HG03442 (cell line): ENCODE measurements around the gene A4GALT.
A peak's percentile ranks its signal among the peaks of the same experiment; 100 is the strongest.
"Not testable (repeated sequence)": the region's sequence is repeated elsewhere in the genome, so short reads cannot be mapped to it uniquely, and the experiment has no call there.

Source experiments
- ATAC-seq: cut with Tn5 transposase; IDR thresholded peaks from one replicate; pipeline ENCODE4 v1.9.1; 2021; ENCODE audit warnings: mild to moderate bottlenecking, moderate library complexity; ENCODE audit not compliant: unreplicated experiment

Gene A4GALT, protein sequence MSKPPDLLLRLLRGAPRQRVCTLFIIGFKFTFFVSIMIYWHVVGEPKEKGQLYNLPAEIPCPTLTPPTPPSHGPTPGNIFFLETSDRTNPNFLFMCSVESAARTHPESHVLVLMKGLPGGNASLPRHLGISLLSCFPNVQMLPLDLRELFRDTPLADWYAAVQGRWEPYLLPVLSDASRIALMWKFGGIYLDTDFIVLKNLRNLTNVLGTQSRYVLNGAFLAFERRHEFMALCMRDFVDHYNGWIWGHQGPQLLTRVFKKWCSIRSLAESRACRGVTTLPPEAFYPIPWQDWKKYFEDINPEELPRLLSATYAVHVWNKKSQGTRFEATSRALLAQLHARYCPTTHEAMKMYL

DNA sequence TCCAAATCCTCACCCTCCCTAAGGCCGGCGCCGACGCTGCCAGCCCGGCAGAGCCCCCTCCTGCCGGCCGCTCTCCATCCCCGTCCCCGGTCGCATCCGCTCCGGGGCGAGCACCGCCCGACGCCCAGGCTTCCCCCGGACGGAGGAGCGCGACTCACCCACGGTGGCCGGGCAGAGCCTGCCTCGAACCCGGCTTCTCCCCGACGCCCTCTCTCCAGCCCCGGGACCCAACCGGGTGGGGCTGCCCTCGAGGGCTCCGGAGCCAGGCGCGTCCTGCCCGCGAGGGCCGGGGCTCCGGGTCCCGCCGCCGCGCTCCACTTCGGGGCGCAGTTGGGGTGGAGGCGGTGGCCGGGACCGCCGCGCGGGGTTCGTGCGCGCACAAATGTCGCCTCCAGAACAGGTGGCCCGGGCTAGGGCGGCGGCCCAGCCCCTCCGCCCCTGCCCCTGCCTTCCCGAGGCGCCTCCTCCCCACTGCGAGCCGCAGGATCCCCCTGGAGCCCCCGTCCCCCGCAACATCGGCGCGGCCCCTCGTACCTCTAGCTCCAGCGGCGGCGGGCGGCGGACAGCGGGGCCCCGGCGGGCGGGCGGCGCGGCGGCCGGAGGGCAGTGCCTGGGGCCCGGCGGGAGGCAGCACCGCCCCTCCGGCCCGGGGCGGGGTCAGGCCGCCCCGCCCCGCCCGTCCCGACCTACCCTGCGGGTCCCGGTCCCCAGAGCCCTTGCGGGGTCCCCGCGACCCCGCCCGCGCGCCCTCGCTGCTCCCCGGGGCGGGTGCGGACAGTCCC is at the start of gene A4GALT:
TSS of gene A4GALT (minus strand) at position 608 of the 782 bp plus-strand sequence. CDS start 26,919 bp downstream, outside the sequence.
- no peak for ATAC-seq

DNA sequence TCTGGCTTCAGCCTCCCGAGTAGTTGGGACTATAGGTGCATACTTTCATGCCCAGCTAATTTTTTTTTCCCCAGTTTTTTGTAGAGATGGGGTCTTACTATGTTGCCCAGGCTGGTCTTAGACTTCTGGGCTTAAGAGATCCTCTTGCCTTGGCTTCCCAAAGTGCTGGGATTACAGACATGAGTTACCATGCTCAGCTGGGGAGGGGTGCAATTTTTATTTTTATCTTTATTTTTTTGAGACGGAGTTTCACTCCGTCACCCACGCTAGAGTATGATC is 49.7 kb upstream of the A4GALT start:
- ATAC-seq: no peak

DNA sequence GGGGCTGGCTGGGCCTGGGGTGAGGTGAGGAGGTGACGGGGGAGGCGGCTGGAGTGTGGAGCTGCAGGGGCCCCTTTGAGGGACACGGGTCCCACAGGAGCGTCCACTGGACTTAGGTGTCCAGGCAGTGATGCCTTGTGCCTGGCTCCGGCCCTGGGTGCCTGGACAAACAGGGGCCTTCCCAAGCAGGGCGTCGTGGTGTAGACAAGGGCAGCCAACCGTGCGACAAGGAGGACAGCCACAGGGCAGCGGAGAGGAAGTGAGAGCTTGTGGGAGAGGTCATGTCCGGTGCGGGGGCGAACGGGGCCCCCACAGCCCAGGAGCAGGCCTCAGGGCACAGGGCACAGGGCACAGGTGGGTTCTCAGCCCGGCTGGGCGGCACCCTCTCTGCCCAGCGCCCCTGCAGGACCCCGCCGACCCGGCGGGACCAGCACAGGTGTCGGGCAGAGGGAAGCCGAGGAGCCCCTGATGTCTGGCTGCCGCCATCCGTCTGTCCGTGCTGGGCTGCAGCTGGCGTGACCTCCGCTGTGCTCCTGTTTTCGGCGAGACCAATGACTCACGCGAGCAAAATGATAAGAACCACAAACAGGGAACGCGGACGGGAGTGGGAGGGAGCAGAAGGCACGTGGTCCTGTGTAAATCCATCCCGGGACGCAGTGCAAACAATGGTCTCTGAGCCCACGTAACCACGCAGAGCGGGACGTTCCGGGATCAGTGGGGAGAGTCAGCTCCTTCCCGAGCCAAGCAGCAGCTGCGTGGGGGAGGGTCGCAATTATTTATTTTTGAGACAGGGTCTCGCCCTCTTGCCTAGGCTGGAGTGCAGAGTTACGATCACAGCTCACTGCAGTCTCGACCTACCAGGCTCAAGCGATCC is 49.1 kb upstream of the A4GALT start:
- peak; percentile 75 for ATAC-seq

DNA sequence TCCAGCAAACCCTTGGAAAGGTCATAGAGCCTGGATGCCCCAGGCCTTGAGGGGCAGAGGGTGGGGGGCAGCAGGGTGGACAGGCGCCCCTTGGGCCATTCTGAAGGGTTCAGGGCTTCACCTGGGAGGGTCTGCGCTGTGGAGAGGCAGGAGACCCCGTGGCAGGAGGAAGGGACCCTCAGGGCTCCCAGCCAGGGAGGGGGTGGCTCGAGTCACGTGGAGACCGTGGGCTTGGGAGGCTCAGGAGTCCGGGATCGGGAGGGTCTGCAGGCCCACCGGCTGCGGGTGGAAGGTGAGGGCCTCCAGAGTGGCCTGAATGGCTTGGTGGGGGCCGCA is 48.5 kb upstream of the A4GALT start:
- no peak for ATAC-seq

DNA sequence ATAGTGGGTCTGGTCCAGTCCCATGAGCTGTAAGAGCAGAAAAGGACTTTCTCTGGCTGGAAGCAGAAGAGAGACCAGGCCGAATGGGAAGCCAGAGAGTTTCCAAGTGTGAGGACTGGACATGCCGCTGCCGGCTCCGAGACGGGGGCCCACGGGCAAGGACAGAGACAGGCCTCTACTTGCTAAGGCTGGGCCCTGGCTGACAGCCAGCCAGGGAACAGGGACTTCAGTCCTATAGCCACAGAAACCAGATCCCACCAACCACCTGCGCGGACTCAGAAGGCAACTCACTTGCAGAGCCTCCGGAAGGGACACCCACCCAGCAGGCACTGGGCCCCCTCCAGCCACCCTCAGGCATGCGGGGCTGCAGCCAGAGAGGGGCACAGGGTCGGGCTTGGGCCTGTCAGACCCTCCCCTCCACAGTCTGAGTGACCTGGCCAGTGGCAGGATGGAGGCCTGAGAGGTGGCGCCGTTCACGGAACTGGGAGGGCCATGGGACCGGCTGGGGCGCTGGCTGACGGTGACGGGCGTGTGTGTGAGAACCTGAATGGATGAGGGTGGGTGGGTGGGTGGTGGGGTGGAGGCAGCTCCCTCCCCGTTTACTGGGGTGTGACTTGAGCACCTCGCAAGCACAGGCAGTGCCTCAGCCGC is 47.8 kb upstream of the A4GALT start:
- no peak for ATAC-seq

DNA sequence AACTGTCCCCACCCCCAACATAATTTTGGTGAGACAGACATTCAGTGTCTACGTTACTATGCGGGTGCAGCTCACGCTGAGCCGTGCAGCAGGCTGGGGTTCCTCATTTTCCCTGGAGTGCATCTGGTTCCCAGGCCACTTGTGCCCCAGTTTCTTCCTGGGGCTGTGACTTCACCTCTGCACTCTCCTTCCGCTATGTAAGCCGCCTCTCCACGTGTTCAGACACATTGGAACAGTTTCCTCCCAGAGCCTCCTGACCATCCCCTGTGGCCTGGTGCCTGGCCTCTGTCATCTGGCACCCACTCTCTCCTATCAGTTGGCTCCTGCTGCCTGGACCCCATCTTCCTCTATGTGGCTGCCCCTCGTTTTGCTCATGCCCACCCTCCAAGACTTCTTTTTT is 46.2 kb upstream of the A4GALT start:
- no peak for ATAC-seq

DNA sequence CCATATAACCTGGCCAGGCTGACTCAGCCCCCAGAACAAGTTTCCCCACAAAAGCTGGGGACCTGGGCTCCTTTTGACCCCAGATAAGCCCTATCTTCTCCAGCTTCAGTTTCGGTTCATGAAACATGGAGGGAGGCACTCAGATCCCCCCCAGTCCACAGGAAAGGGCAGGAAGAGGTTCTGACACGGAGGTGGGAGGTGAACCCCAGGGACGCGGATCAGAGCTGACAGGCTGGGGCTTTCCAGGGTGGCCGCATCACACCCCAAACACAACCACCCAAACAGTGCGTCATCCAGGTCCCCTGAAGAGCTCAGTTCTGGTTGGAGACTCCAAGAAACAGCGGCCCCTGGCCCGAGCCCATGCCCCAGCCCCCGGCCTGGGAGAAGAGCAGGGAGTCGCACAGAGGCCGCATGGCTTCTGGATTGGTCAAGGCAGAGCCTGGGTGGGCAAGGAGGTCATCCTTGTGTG is 44.3 kb upstream of the A4GALT start:
- no peak for ATAC-seq

DNA sequence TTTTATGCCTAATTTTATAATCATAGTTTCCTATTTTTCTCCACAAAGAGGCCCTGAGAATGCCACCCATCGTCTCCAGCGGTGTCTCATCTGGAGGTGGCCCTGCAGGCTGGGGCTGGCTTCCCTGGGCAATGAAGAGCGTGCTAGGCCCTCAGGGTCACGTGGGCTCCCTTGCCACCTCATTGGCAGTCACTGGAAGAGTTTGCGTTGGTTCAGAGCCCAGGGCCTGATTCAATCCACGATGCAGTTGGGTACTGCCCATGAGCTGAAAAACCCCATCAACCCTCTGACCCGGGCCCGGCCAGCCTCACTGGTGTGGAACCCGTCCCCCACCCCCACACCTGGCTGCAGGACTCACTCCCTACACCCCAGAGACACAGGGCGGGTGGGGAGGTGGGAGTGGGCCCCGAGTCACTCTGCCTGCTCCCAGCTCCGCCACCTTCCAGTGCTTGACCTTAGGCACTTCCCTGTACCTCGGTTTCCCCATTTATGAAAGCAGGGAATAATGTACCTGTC is 43.4 kb upstream of the A4GALT start:
- ATAC-seq: no peak

DNA sequence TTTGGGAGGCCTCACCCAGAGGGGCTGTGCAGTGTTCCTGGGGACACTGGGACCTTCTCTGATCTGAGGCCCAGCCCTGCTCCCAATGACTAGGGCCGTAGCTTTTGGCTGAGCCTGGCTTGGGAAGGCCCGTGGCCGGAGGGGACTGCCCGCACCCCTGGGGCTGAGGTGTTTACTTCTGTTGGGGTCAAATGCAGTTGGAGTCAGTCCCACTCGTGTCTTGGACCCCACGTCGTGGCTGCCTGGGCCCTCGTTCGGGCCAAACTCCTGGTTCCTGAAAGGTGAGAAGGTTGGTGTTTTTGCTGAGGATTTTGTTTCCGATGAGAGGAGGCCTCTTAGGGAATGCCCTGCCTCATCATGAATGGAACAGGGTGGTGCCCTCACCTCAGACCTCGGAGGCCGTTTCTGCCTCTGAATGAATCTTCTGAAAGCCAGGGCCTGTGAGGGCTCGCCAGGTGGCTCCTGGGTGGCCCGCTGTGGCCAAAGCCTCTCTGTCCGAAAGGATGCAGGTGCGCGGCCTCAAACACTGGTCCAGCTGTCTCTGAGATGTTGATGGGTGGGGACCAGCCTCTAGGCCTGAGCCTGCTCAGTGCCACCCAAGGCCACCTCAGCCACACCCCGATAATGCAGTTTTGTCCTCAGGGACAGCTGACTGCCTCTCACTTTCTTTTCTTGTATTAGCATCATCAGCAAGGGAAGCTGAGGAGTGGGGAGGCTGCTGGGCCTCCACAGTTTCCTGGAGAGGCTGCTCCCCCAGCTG is 40.3 kb upstream of the A4GALT start:
- no peak for ATAC-seq

DNA sequence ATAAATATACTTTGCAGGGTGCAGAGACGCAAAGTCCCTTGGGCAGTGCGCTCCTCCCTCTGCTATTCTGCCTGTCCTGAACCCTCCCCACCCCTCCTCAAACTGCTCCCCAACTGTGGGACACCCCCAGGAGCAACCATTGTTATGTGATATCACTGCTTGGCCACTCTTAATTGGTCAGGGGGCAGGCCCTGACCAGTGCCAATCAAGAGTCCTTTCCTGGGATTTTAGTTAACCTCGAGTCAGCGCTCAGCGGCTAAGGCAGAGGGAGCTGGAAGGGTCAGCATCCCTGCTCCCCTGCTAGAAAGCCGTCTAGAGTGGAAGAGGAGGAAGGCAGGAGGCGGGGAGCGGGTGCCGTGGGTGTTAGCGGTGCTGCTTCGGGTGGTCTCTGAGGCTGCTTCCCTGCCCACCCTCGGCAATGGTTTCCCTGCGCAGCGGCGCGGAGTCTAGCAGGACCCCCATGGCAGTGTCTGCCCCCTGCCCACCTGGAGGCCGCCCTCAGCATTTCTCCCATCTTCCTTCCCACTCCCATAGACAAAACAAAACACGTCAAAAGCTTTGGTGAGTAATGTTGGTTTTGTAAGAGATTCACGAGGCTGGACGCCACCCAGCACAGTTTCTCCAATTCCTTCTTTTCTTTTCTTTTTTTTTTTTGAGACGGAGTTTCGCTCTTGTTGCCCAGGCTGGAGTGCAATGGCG is 38.4 kb upstream of the A4GALT start:
- no peak for ATAC-seq

DNA sequence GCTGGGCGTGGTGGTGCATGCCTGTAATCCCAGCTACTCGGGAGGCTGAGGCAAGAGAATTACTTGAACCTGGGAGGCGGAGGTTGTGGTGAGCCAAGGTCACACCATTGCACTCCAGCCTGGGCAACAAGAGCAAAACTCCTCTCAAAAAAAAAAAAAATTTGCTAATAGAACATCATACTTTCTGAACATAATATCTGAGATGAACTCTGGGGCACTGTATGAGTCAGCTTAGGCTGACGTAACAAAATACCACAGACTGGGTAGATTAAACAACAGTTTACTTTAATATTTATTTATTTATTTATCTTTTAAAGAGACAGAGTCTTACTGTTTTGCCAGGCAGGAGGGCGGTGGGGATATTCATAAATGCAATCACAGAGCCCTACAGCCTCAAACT is 34.9 kb upstream of the A4GALT start:
- ATAC-seq: not testable (repeated sequence)

DNA sequence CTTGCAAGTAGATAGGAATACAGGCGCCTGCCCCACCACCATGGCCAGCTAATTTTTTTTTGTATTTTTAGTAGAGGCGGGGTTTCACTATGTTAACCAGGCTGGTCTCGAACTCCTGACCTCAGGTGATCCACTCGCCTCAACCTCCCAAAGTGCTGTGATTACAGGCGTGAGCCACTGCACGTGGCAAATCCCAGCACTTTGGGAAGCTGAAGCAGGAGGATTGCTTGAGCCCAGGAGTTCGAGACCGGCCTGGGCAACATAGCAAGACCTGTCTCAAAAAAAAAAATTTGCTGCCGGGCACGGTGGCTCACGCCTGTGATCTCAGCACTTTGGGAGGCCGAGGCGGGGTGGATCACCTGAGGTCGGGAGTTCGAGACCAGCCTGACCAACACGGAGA is 34.5 kb upstream of the A4GALT start:
- ATAC-seq: not testable (repeated sequence)

DNA sequence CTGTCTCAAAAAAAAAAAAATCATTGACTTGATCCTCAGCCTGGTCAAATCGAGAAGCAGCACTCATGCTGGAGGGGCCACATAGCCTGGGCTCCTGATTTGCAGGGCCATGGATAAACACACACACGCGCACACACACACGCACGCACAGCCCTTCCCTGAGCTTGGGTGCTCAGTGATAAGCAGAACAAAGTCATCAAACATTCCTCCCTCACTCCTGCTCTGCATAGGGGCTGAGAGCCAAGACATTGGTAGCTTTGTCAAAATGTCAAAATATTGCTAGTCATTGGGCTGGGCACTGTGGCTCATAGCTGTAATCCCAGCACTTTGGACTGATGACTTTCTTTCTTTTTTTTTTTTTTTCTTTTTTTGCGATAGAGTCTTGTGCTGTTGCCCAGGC is 34.0 kb upstream of the A4GALT start:
- no peak for ATAC-seq

DNA sequence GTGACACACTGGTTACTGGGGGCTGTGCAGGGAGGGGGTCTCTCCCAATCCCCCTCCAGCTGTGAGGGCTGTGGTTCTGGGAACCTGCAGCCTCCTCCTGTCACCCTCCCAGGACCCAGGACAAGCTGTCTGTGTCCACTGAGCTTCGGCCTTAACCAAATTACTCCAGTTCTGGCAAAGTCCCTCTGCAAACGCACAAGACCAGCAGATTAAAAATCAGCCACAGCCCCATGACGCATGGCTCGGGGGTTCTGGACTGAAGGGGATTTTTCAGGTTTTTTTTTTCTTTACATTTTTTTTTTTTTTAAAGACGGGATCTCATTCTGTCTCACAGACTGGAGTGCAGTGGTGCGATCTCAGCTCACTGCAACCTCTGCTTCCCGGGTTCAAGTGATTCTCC is 32.2 kb upstream of the A4GALT start:
- ATAC-seq: no peak

DNA sequence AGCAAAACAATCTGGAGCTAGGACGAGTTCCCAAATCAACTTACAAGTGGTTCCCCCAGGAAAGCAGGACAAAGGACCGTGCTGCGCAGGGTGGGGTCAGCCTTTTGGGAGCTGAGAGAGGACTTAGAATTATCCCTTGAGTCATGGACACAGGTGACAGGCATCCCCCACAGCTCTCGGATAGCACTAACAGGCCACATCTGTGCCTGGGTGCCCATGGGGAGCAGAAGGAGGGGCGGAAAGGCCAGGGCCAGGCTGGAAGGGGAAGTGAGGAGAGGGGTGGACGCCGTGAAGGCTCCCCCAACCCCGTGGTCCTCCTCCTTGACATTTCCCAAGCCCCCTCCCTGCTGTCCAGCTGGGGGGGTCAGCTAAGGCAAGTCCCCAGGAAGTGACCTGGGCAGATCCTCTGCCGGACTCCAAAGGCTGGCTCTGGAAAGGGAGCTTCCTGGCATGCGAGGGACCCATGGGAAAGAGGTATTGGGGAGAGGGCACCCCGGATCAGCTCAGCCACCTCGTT is 31.6 kb upstream of the A4GALT start:
- ATAC-seq: no peak

DNA sequence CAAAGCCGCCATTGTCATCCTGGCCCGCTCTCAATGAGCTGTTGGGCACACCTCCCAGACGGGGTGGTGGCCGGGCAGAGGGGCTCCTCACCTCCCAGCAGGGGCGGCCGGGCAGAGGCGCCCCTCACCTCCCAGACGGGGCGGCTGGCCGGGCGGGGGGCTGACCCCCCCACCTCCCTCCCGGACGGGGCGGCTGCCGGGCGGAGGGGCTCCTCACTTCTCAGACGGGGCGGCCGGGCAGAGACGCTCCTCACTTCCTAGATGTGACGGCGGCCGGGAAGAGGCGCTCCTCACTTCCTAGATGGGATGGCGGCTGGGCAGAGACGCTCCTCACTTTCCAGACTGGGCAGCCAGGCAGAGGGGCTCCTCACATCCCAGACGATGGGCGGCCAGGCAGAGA is 29.8 kb upstream of the A4GALT start:
- ATAC-seq: not testable (repeated sequence)

DNA sequence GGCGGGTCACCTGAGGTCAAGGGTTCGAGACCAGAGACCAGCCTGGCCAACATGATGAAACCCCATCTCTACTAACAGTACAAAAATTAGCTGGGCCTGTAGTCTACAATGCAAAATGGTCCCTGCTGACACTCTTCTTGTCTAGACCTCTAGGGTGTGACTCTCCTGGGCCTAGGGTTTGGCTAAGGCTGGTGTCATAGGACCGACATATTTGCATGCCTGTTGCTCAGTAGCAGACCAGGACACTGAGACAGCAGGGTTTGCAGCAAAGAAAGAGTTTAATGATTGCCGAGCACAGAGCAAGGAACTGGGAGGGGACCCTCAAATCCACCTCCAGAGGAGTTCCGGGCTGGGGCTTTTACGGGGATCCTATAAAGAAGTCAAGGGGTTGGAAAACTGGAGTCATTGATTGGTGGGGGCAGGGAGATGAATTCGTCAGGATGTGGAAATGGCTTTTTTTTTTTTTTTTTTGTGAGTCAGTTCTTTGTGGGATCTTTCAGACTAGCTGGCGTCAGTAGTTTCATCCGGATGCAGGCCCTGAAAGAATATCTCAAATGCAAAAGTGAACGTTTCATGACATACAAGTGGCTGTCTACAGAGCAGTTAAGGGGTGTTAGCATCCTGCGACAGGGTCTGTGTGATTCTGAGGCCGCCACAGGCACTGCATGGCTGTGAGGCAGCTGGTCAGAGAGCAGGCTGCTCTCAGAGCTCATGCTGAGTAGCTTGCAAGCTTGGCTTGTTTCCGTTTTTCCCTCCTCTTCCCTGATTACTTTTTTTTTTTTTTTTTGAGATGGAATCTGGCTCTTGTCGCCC is 27.2 kb upstream of the A4GALT start:
- no peak for ATAC-seq

DNA sequence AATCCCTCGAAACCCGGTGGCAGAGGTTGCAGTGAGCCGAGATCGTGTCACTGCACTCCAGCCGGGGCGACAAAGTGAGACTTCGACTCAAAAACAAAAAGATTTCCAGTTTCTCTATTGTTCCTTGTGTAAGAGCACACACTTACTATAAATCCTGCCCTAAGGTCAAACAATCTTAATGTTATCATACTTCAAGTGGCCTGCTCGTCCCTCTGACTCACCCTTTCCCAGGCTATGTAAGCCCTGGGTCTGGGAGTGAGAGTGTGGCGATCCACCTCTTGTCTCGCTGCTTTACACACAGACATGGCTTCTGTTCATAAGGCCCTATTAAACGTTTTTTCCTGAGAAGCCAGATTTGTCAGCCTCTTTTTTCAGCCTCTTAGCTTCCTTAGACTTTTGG is 24.4 kb upstream of the A4GALT start:
- ATAC-seq: no peak
